SK-N-SH treated with all-trans-retinoic acid at 6 μM for 48 hours (cell line): ENCODE results near the gene IBSP.

ENCODE experiments used
- ATAC-seq: fragments of 200-7000 bp; cut with Tn5 transposase; 3 replicates; pipeline ENCODE4 v1.9.1; 2020; ENCODE audit warnings: mild to moderate bottlenecking, moderate library complexity
- BACH2 ChIP-seq: fragments of 250-450 bp; sonication (Bioruptor Pico); IDR thresholded peaks from 2 replicates; pipeline ENCODE4 v1.9.0; 2021; ENCODE audit warnings: mild to moderate bottlenecking, borderline replicate concordance
- CREB5 ChIP-seq: fragments of 250-450 bp; sonication (Bioruptor Pico); IDR thresholded peaks from 2 replicates; pipeline ENCODE4 v1.5.1; 2020; ENCODE audit warnings: low read depth, mild to moderate bottlenecking, moderate library complexity
- CSDC2 ChIP-seq: fragments of 250-450 bp; sonication (Bioruptor Pico); IDR thresholded peaks from 2 replicates; pipeline ENCODE4 v1.5.0; 2020; ENCODE audit warnings: mild to moderate bottlenecking, moderate library complexity
- CSRNP3 ChIP-seq: fragments of 250-450 bp; sonication (Bioruptor Pico); IDR thresholded peaks from 2 replicates; pipeline ENCODE4 v1.5.1; 2021; ENCODE audit warnings: mild to moderate bottlenecking, moderate library complexity
- GLIS3 ChIP-seq: fragments of 250-450 bp; sonication (Bioruptor Pico); IDR thresholded peaks from 2 replicates; pipeline ENCODE4 v1.5.0; 2020; ENCODE audit warnings: mild to moderate bottlenecking, moderate library complexity
- ISL1 ChIP-seq: fragments of 250-450 bp; sonication (Bioruptor Pico); IDR thresholded peaks from 2 replicates; pipeline ENCODE4 v2.1.2; 2022; ENCODE audit warnings: mild to moderate bottlenecking, moderate library complexity
- OSR1 ChIP-seq: fragments of 250-450 bp; sonication (Bioruptor Pico); IDR thresholded peaks from 2 replicates; pipeline ENCODE4 v1.8.0; 2022; ENCODE audit warnings: moderate library complexity, mild to moderate bottlenecking, inconsistent platforms
- PATZ1 ChIP-seq: fragments of 250-450 bp; sonication (Bioruptor Pico); IDR thresholded peaks from 2 replicates; pipeline ENCODE4 v1.8.0; 2020; ENCODE audit warnings: mild to moderate bottlenecking, moderate library complexity, borderline replicate concordance
- PPARA ChIP-seq: fragments of 250-450 bp; sonication (Bioruptor Pico); IDR thresholded peaks from 2 replicates; pipeline ENCODE4 v1.5.0; 2020; ENCODE audit warnings: mild to moderate bottlenecking, borderline replicate concordance
- SNAI2 ChIP-seq: fragments of 250-450 bp; sonication (Bioruptor Pico); IDR thresholded peaks from 2 replicates; pipeline ENCODE4 v1.5.0; 2020; ENCODE audit warnings: mild to moderate bottlenecking, moderate library complexity
- TCF4 ChIP-seq: fragments of 250-450 bp; sonication (Bioruptor Pico); IDR thresholded peaks from 2 replicates; pipeline ENCODE4 v1.8.0; 2021; ENCODE audit warnings: mild to moderate bottlenecking, moderate library complexity, borderline replicate concordance
- TSHZ2 ChIP-seq: fragments of 250-450 bp; sonication (Bioruptor Pico); IDR thresholded peaks from 2 replicates; pipeline ENCODE4 v1.5.0; 2020; ENCODE audit warnings: mild to moderate bottlenecking, moderate library complexity
- ZC3H10 ChIP-seq: fragments of 250-450 bp; sonication (Bioruptor Pico); IDR thresholded peaks from 2 replicates; pipeline ENCODE4 v1.5.1; 2021; ENCODE audit warnings: mild to moderate bottlenecking, moderate library complexity
- ZFP3 ChIP-seq: fragments of 250-450 bp; sonication (Bioruptor Pico); IDR thresholded peaks from 2 replicates; pipeline ENCODE4 v1.5.0; 2020; ENCODE audit warnings: mild to moderate bottlenecking, moderate library complexity
- ZFP30 ChIP-seq: fragments of 450-650 bp; formaldehyde crosslinking; IDR thresholded peaks from 2 replicates; pipeline ENCODE4 v1.5.0; 2022; ENCODE audit warnings: mild to moderate bottlenecking, moderate library complexity
- ZNF565 ChIP-seq: fragments of 450-650 bp; formaldehyde crosslinking; conservative IDR thresholded peaks from 2 replicates; pipeline ENCODE4 v1.5.0; 2020; ENCODE audit warnings: low read depth, mild to moderate bottlenecking, moderate library complexity
- ZNF8 ChIP-seq: fragments of 450-650 bp; formaldehyde crosslinking; IDR thresholded peaks from 2 replicates; pipeline ENCODE4 v1.5.0; 2020; ENCODE audit warnings: mild to moderate bottlenecking, moderate library complexity

The IBSP gene

GRCh38 chr4:87844452-87844851, 45.1 kb downstream of the IBSP start:
- ATAC-seq: no peak
- TF ChIP-seq ZFP30 (CRISPR knock-in tag): no peak
- no peak for TF ChIP-seq CREB5 (CRISPR knock-in tag)
- no peak for TF ChIP-seq ISL1 (CRISPR knock-in tag)
- no peak for TF ChIP-seq GLIS3 (CRISPR knock-in tag)
- TF ChIP-seq ZFP3 (CRISPR knock-in tag): no peak
- TF ChIP-seq, all 23 proteins: peak for 0

GRCh38 chr4:87846226-87846625, 46.9 kb downstream of the IBSP start:
- TF ChIP-seq PPARA (CRISPR knock-in tag): no peak
- ATAC-seq: no peak

GRCh38 chr4:87848622-87849351, 49.4 kb downstream of the IBSP start:
- TF ChIP-seq ZNF8 (no peak), CSDC2 (CRISPR knock-in tag) (no peak), ZNF565 (no peak), ZFP3 (CRISPR knock-in tag) (no peak), OSR1 (no peak), CSRNP3 (CRISPR knock-in tag) (no peak), PPARA (CRISPR knock-in tag) (no peak)
- ATAC-seq: peak; percentile 97

GRCh38 chr4:87849612-87850011, 50.3 kb downstream of the IBSP start:
- no peak for ATAC-seq
- TF ChIP-seq ISL1 (CRISPR knock-in tag): no peak
- no peak for TF ChIP-seq SNAI2 (CRISPR knock-in tag)
- no peak for TF ChIP-seq TCF4 (CRISPR knock-in tag)

GRCh38 chr4:87851332-87851731, 52.0 kb downstream of the IBSP start:
- ATAC-seq: no peak
- TF ChIP-seq PATZ1 (no peak), OSR1 (no peak), CREB5 (CRISPR knock-in tag) (no peak), BACH2 (CRISPR knock-in tag) (no peak), ZNF565 (no peak)
- TF ChIP-seq, all 23 proteins: peak for 0

GRCh38 chr4:87851953-87852352, 52.6 kb downstream of the IBSP start:
- ATAC-seq: no peak
- TF ChIP-seq PPARA (CRISPR knock-in tag) (no peak), ZNF8 (no peak), CSRNP3 (CRISPR knock-in tag) (no peak), GLIS3 (CRISPR knock-in tag) (no peak), TSHZ2 (CRISPR knock-in tag) (no peak), ZC3H10 (CRISPR knock-in tag) (no peak)
- TF ChIP-seq, all 23 proteins: peak for 0
